Measurements from ENCODE around the gene STRN4. TPM values are rescaled to one million over a fixed set of nuclear protein-coding genes. Genes with fewer than 3 reads are reported as not detected.

Gene STRN4
- total and polyA plus RNA-seq, 2 donors, result 31.9 to 38.7 TPM

DNA sequence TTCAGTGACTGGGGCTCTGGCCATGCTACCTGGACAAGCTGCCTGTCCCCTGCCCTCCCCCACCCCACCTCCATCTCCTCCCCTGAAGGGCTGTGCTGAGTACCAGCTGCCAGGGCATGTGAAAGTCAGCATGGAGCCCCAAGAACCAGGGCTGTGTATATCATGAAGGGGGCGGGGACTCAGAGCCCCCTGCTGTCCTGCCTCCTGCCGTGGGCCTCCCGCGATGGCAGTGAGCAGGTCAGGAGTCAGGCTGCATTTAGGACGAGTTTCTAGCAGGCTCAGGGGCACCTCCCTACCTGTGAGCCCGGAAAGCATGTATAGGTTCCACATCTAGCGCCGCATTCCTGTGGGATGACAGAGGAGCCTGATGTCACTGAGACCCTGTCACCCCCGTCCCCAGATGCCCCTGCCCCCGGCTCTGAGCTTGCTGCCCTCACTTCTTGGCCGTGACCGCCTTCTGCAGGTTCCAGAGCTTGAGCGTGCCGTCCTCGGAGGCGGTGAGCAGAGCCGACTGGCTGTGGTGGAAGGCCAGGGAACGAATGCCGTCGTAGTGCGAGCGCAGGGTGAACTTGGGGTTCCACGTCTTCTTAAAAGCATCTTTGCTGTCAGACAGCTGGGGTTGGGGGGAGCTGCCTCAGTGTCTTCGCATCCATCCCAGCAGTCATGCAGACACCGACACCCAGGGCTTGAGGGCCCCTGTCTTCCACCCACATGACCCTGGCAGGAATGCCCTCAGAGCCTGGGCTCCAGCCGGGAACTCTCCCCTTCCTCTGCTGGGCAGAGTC, 21.0 kb downstream of the STRN4 start:
- peaks cover 0 to 32% of the 10 kb centered on the region in 2 donors for H3K4me1 ChIP-seq (ENCODE audit: control insufficient read depth in 2 of 2, insufficient read depth in 2 of 2, low read length in 2 of 2)
- H3K4me3 ChIP-seq (ENCODE audit: low read length in 2 of 2), result no peak overlapping the region
- peaks cover 98 to 99% of the 10 kb centered on the region in 2 donors for H3K36me3 ChIP-seq (ENCODE audit: control insufficient read depth in 2 of 2, insufficient read depth in 2 of 2, low read length in 1 of 2)
- no peak overlapping the region for H3K27ac ChIP-seq (ENCODE audit: low read depth in 1 of 2, low read length in 1 of 2)
- 98% methylated on average over 26 of the region's 26 CpGs for WGBS
- H3K9me3 ChIP-seq (ENCODE audit: control insufficient read depth in 2 of 2, insufficient read depth in 1 of 2, low read length in 1 of 2), result no peaks in the 10 kb centered on the region
- no peaks in the 10 kb centered on the region for H3K27me3 ChIP-seq (ENCODE audit: control insufficient read depth in 2 of 2, insufficient read depth in 1 of 2, low read length in 1 of 2)
- DNase-seq (ENCODE audit: low read depth in 6 of 9, low spot score in 9 of 9), result no peak

DNA sequence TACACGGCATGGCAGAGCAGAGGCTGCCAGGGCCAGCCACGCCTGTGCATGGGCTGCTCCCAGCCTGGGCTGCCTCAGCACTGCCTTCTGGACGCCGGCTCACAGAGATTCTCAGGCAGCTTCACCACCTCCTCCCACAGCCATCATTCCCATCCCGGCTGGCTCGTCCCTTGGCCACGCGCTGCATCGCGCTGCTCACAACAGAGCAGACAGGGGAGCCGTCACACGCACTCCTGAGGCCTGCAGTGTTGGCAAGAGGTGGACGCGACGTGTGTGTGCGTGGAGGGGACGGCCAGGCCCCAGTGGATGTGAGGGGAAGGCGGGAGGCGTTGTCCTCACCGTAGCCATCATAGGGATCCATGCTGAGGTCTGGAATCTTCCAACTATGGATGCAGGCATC, 21.8 kb downstream of the STRN4 start:
- Histone ChIP-seq H3K36me3 (ENCODE audit: control insufficient read depth in 2 of 2, insufficient read depth in 2 of 2, low read length in 1 of 2) (peaks cover 98 to 99% of the 10 kb centered on the region in 2 donors), H3K27ac (ENCODE audit: low read depth in 1 of 2, low read length in 1 of 2) (no peak overlapping the region), H3K4me3 (ENCODE audit: low read length in 2 of 2) (no peak overlapping the region), H3K9me3 (ENCODE audit: control insufficient read depth in 2 of 2, insufficient read depth in 1 of 2, low read length in 1 of 2) (no peaks in the 10 kb centered on the region), H3K27me3 (ENCODE audit: control insufficient read depth in 2 of 2, insufficient read depth in 1 of 2, low read length in 1 of 2) (no peaks in the 10 kb centered on the region), H3K4me1 (ENCODE audit: control insufficient read depth in 2 of 2, insufficient read depth in 2 of 2, low read length in 2 of 2) (peaks cover 0 to 35% of the 10 kb centered on the region in 2 donors)
- WGBS, result 96% methylated on average over 20 of the region's 20 CpGs
- no peak for DNase-seq (ENCODE audit: low read depth in 6 of 9, low spot score in 9 of 9)

DNA sequence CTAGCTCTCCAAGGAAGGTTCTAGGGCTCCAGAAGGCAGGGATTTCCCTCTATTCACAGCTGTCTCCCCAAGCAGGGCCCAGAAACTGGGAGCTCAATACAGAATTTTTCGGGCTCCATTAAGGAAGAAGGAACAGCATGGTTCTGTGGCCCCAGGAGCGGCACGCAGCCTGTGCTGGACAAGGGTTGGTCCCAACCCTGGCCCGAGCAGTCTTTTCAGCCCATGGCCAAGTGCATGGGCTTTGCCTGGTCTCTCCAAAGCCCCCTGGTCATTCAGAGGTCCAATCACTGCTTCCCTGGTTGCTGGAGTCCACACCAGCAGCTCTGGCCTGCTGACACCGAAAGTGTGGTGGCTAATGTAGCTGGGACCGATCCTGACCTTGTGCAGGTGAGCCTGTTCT, 22.8 kb downstream of the STRN4 start:
- H3K9me3 ChIP-seq (ENCODE audit: control insufficient read depth in 2 of 2, insufficient read depth in 1 of 2, low read length in 1 of 2), result no peaks in the 10 kb centered on the region
- WGBS, result over 99% methylated on average over 6 of the region's 6 CpGs
- no peak for DNase-seq (ENCODE audit: low read depth in 6 of 9, low spot score in 9 of 9)
- peaks cover 7 to 38% of the 10 kb centered on the region in 2 donors for H3K4me1 ChIP-seq (ENCODE audit: control insufficient read depth in 2 of 2, insufficient read depth in 2 of 2, low read length in 2 of 2)
- H3K27ac ChIP-seq (ENCODE audit: low read depth in 1 of 2, low read length in 1 of 2), result no peak overlapping the region
- H3K36me3 ChIP-seq (ENCODE audit: control insufficient read depth in 2 of 2, insufficient read depth in 2 of 2, low read length in 1 of 2), result peaks cover 93 to 95% of the 10 kb centered on the region in 2 donors
- H3K27me3 ChIP-seq (ENCODE audit: control insufficient read depth in 2 of 2, insufficient read depth in 1 of 2, low read length in 1 of 2), result no peaks in the 10 kb centered on the region
- no peak overlapping the region for H3K4me3 ChIP-seq (ENCODE audit: low read length in 2 of 2)

DNA sequence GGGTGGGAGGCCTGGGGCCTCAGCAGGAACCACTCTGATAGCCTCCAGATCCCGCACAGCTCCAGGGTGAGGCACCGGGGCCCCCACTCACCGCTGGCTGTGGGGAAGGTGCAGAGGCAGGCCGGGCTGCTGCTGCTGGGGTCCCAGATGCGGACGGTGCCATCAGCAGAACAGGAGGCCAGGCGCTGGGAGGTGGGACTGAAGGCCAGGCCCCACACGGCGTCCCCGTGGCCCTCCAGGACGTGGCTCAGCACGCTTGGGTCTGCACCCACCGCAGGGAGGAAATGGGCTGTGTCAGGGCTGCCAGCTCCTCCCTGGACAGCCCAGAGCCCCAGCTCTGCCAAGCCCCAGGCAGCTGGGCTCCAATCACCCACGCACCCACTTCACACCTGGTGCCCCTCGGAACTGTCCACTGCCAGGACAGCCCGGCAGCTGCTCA, 23.2 kb downstream of the STRN4 start:
- Histone ChIP-seq H3K36me3 (ENCODE audit: control insufficient read depth in 2 of 2, insufficient read depth in 2 of 2, low read length in 1 of 2) (peaks cover 89 to 92% of the 10 kb centered on the region in 2 donors), H3K27ac (ENCODE audit: low read depth in 1 of 2, low read length in 1 of 2) (no peak overlapping the region), H3K27me3 (ENCODE audit: control insufficient read depth in 2 of 2, insufficient read depth in 1 of 2, low read length in 1 of 2) (no peaks in the 10 kb centered on the region), H3K9me3 (ENCODE audit: control insufficient read depth in 2 of 2, insufficient read depth in 1 of 2, low read length in 1 of 2) (no peaks in the 10 kb centered on the region), H3K4me3 (ENCODE audit: low read length in 2 of 2) (no peak overlapping the region), H3K4me1 (ENCODE audit: control insufficient read depth in 2 of 2, insufficient read depth in 2 of 2, low read length in 2 of 2) (peaks cover 10 to 39% of the 10 kb centered on the region in 2 donors)
- WGBS, result 81% methylated on average over 16 of the region's 16 CpGs
- DNase-seq (ENCODE audit: low read depth in 6 of 9, low spot score in 9 of 9), result no peak

DNA sequence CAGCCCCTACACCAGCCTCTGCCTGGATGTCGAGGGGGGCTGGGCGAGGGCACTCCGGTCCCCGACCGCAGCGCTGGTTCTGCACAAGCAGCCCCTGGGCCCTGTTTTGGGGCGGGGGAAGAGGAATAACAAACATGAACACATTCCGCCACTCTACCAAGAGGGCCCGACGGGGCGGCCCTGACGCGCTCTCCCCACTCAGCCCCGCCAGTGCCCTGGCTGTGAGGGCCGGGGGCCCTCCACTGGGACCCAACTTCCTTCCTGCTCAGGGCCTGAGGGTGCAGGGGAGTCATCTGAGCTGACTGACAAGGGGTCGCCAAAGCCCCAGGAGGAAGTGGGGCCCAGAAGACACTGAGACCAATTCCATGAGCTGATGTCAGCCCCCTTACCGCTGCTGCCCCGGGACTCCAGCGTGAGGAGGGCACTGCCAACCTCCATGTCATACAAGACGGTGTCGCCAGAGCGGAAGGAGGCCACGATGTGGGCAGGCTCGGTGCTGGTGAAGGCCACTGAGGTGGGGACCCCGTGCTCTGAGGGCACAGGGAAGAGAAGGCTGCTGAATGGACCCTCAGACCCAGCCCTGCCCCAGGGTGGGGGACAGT, 23.7 kb downstream of the STRN4 start:
- Histone ChIP-seq H3K4me1 (ENCODE audit: control insufficient read depth in 2 of 2, insufficient read depth in 2 of 2, low read length in 2 of 2) (peaks cover 15 to 44% of the 10 kb centered on the region in 2 donors), H3K36me3 (ENCODE audit: control insufficient read depth in 2 of 2, insufficient read depth in 2 of 2, low read length in 1 of 2) (peaks cover 84 to 86% of the 10 kb centered on the region in 2 donors), H3K9me3 (ENCODE audit: control insufficient read depth in 2 of 2, insufficient read depth in 1 of 2, low read length in 1 of 2) (no peaks in the 10 kb centered on the region), H3K27me3 (ENCODE audit: control insufficient read depth in 2 of 2, insufficient read depth in 1 of 2, low read length in 1 of 2) (no peaks in the 10 kb centered on the region), H3K4me3 (ENCODE audit: low read length in 2 of 2) (no peak overlapping the region), H3K27ac (ENCODE audit: low read depth in 1 of 2, low read length in 1 of 2) (no peak overlapping the region)
- 72% methylated on average over 25 of the region's 25 CpGs for WGBS
- DNase-seq (ENCODE audit: low read depth in 6 of 9, low spot score in 9 of 9), result peak in 1 of 9 donors; percentile 37

DNA sequence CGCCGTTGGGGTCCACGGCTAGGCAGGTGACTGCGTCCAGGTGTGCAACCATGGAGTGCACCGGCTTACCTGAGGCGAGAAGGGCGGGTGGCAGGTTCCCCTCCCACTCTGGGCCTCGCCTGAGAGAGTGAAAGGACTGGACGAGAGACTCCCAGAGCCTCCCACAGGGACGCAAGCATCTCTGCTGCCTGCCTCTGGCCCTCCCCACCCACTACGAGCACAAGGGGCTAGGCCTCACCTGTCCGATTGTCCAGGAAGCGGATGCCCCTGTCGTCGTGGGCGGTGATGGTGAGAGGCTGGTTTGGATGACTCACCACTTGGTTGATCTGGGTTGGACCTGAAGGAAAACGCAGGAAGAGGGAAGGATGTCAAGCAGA, 24.3 kb downstream of the STRN4 start:
- Histone ChIP-seq H3K9me3 (ENCODE audit: control insufficient read depth in 2 of 2, insufficient read depth in 1 of 2, low read length in 1 of 2) (no peaks in the 10 kb centered on the region), H3K4me1 (ENCODE audit: control insufficient read depth in 2 of 2, insufficient read depth in 2 of 2, low read length in 2 of 2) (peaks cover 17 to 49% of the 10 kb centered on the region in 2 donors), H3K4me3 (ENCODE audit: low read length in 2 of 2) (no peak overlapping the region), H3K27ac (ENCODE audit: low read depth in 1 of 2, low read length in 1 of 2) (no peak overlapping the region), H3K36me3 (ENCODE audit: control insufficient read depth in 2 of 2, insufficient read depth in 2 of 2, low read length in 1 of 2) (peaks cover 79 to 81% of the 10 kb centered on the region in 2 donors), H3K27me3 (ENCODE audit: control insufficient read depth in 2 of 2, insufficient read depth in 1 of 2, low read length in 1 of 2) (no peaks in the 10 kb centered on the region)
- no peak for DNase-seq (ENCODE audit: low read depth in 6 of 9, low spot score in 9 of 9)
- WGBS, result 93% methylated on average over 17 of the region's 17 CpGs

DNA sequence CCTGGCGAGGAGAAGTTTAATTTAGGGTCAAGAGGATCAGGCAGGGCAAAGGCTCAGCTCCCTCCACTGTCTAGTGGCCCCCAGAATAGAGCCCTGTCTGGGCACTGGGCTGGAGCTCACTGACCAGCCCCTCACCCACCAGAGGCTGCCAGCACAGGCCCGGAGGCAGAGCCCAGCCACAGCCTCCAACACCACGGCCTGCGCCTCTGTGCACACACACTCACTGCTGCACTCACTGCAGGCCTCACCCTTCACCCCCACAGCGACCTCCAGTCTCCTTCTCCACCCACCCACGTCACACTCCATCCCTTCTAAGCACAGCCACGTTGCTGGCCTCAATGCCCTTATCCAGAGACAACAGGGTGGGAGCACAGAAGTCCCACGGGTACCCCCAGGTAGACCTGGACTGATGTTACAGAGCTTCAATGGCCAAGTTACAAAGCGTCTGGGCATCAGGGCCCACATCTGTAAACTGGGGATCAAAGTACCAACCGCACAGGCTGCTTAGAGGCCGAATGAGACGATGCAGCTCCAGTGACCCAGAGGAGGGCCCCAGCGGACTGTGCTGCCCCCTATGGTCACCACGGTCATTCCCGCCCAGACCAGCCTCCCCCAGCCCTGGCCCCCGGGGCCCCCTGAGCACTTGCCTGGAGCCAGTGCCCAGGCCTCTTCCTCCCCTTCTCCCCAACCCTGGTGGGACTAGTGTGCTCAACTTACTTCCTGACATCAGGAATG, 24.8 kb downstream of the STRN4 start:
- peaks cover 73 to 76% of the 10 kb centered on the region in 2 donors for H3K36me3 ChIP-seq (ENCODE audit: control insufficient read depth in 2 of 2, insufficient read depth in 2 of 2, low read length in 1 of 2)
- H3K9me3 ChIP-seq (ENCODE audit: control insufficient read depth in 2 of 2, insufficient read depth in 1 of 2, low read length in 1 of 2), result no peaks in the 10 kb centered on the region
- peaks cover 17 to 49% of the 10 kb centered on the region in 2 donors for H3K4me1 ChIP-seq (ENCODE audit: control insufficient read depth in 2 of 2, insufficient read depth in 2 of 2, low read length in 2 of 2)
- H3K27ac ChIP-seq (ENCODE audit: low read depth in 1 of 2, low read length in 1 of 2), result no peak overlapping the region
- 97% methylated on average over 16 of the region's 16 CpGs for WGBS
- H3K4me3 ChIP-seq (ENCODE audit: low read length in 2 of 2), result no peak overlapping the region
- no peak for DNase-seq (ENCODE audit: low read depth in 6 of 9, low spot score in 9 of 9)
- H3K27me3 ChIP-seq (ENCODE audit: control insufficient read depth in 2 of 2, insufficient read depth in 1 of 2, low read length in 1 of 2), result no peaks in the 10 kb centered on the region

DNA sequence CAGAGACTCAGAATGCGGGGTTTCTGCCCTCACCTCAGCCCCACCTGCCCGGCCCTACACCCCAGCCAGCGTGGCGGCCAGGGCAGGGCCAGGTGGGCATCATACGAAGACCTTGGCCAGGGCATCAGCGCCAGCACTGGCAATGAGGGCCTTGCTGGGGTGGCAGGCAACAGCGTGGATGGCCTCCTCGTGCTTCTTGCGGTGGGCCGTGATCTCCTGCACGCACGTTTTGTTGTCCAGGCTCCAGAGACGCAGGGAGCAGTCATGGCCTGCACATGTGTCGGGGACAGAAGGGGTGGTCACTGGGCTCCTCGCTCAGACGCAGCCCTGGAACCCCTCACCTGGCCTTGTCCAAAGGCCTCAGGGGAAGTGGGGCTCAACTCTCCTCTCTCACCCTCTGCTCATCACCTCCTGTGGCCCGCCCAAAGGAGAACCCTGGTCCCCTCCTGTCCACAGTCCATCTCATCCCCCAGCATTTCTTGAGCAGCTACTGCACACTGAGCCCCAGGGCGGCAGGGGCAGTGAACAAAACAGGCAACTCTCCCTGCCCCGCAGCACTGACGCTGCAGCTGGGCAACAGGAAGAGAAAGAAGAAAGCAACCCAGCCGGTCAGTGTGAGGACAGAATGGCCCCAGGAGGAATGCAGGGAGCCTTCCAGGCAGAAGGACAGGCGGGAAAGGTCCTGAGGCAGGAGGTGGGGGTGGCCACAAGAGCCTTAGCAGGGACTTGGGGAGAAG, 25.6 kb downstream of the STRN4 start:
- H3K4me3 ChIP-seq (ENCODE audit: low read length in 2 of 2), result no peak overlapping the region
- no peaks in the 10 kb centered on the region for H3K9me3 ChIP-seq (ENCODE audit: control insufficient read depth in 2 of 2, insufficient read depth in 1 of 2, low read length in 1 of 2)
- peaks cover 17 to 51% of the 10 kb centered on the region in 2 donors for H3K4me1 ChIP-seq (ENCODE audit: control insufficient read depth in 2 of 2, insufficient read depth in 2 of 2, low read length in 2 of 2)
- H3K27me3 ChIP-seq (ENCODE audit: control insufficient read depth in 2 of 2, insufficient read depth in 1 of 2, low read length in 1 of 2), result no peaks in the 10 kb centered on the region
- no peak for DNase-seq (ENCODE audit: low read depth in 6 of 9, low spot score in 9 of 9)
- peaks cover 65 to 68% of the 10 kb centered on the region in 2 donors for H3K36me3 ChIP-seq (ENCODE audit: control insufficient read depth in 2 of 2, insufficient read depth in 2 of 2, low read length in 1 of 2)
- no peak overlapping the region for H3K27ac ChIP-seq (ENCODE audit: low read depth in 1 of 2, low read length in 1 of 2)
- WGBS, result 97% methylated on average over 22 of the region's 22 CpGs

All from thymus (tissue), 11 donors.